Astrocyte of the spinal cord (primary cell): ENCODE measurements around the gene TMEM154.

Source experiments
- DNase-seq: peaks from one replicate; pipeline ENCODE4 v3.0.0; 2011; ENCODE audit warnings: low read depth, low spot score
- H3K4me3 ChIP-seq: 2 replicates; pipeline ENCODE4 v1.5.1; 2011; ENCODE audit warnings: low read depth, mild to moderate bottlenecking, low read length, moderate library complexity
- in situ Hi-C: cut with HindIII; loops from 2 replicates; pipeline ENCODE4 v1.10.0; 2017; ENCODE audit warnings: low sequenced_read_pairs
- TF ChIP-seq, protein P1 (sequence below): IDR thresholded peaks from 2 replicates; pipeline ENCODE4 v1.5.1; 2012; ENCODE audit warnings: low read depth, mild to moderate bottlenecking, low read length, inconsistent platforms

The TMEM154 gene

DNA sequence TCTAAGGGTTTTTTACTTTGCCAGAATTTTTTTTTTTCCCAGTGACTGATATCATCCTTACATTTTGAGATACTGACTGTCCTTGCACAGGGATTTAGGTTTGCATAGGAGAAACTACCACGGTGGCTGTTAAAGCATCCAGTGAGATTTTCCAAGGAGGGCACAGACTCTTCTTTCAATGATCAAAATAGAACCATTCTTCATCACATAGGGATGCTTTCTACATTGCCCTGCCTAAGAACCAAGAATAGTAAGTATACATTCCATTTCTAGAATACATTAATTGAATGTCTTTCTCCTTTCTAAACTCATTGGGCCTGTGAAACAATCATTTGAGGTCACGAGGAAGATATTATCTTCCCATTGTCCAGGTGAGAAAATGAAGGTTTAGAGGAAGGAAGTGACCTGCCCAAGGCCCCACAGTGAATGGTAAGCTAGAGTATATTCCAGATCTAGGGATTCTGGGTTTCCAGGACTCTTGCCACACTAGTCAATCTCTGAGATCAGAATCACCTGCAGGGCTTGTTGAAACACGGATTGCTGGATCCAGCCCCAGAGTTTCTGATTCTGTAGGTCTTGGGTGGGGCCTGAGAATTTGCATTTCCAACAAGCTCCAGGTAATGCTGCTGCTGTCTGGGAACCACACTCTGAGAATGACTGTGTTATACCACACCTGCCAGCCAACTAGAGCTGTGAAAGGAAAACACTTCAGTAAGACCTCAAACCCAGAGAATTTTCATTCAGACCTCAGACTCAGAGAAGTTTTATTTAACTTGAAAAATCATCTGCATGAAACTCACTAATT lies 17.7 kb upstream of the TMEM154 start:
- no peak overlapping the region for H3K4me3 ChIP-seq
- in situ Hi-C loops: no loop called here
- TF ChIP-seq, protein P1, sequence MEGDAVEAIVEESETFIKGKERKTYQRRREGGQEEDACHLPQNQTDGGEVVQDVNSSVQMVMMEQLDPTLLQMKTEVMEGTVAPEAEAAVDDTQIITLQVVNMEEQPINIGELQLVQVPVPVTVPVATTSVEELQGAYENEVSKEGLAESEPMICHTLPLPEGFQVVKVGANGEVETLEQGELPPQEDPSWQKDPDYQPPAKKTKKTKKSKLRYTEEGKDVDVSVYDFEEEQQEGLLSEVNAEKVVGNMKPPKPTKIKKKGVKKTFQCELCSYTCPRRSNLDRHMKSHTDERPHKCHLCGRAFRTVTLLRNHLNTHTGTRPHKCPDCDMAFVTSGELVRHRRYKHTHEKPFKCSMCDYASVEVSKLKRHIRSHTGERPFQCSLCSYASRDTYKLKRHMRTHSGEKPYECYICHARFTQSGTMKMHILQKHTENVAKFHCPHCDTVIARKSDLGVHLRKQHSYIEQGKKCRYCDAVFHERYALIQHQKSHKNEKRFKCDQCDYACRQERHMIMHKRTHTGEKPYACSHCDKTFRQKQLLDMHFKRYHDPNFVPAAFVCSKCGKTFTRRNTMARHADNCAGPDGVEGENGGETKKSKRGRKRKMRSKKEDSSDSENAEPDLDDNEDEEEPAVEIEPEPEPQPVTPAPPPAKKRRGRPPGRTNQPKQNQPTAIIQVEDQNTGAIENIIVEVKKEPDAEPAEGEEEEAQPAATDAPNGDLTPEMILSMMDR: no peak
- DNase-seq: no peak

DNA sequence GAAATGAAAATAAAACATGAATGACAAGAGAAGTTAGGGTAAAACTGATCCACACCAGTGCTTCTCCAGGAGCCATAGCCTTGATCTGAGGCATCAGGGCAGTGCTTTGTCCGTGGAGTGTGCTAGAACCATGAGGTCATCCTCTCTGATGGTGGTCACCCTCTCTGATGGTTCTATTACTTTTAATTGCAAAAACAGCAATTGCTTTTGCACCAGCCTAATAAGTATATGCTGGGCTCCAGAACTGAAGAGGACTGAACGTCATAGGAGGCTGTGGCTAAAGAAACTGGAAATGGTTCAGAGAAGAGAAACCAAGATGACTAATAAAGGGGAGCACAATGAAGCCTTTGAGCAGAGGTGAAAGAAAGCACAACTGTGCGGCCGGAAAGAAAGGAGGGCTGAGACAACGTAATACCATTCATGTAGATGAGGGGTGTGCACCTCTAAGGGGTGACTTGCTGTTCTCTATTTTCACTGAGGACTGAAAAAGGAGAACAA lies 17.0 kb upstream of the TMEM154 start:
- DNase-seq: peak; percentile 96
- TF ChIP-seq, protein P1: no peak
- in situ Hi-C loops: no loop called here
- no peak overlapping the region for H3K4me3 ChIP-seq

DNA sequence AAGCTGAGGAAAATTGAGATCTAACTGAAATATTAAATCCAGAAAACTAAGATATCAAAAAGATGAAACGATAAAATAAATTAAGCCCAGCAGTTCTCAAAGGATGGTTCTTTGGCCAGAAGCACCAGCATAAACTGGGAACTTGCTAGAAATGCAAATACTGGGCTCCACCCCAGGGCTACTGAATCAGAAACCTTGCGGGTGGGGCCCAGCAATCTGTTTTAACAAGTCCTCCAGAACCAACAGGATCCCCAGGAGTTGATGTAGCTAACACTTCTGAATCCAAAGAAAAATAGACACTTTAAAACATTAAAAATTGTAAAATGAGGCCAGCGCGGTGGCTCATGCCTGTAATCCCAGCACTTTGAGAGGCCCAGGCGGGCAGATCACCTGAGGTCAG lies 14.1 kb upstream of the TMEM154 start:
- in situ Hi-C loops: no loop called here
- DNase-seq: no peak
- TF ChIP-seq, protein P1: no peak
- no peak overlapping the region for H3K4me3 ChIP-seq

DNA sequence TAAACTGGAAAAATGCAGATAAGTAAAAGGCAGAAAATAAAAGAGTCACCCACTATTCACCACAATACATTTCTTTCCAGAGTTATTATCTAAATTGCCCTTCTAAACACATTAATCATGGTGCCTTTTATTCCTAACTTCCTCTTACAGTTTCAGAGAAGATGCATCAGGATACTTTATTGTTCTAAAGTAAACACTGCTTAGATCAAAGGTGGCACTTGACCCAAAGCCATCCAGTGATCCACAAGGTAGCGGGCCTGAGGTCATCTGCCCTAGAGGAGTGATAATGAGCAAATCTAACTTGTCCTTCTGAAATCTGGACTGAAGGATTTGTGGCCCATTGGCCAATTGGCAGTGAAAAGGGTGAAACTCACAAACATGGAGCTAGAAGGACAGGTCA lies 12.0 kb upstream of the TMEM154 start:
- DNase-seq: no peak
- no peak overlapping the region for H3K4me3 ChIP-seq
- in situ Hi-C loops: no loop called here
- TF ChIP-seq, protein P1: no peak

GRCh38 chr4:152690706-152691651 lies 11.2 kb upstream of the TMEM154 start:
- no peak for DNase-seq
- TF ChIP-seq, protein P1: no peak
- in situ Hi-C loops: no loop called here
- H3K4me3 ChIP-seq: no peak overlapping the region

DNA sequence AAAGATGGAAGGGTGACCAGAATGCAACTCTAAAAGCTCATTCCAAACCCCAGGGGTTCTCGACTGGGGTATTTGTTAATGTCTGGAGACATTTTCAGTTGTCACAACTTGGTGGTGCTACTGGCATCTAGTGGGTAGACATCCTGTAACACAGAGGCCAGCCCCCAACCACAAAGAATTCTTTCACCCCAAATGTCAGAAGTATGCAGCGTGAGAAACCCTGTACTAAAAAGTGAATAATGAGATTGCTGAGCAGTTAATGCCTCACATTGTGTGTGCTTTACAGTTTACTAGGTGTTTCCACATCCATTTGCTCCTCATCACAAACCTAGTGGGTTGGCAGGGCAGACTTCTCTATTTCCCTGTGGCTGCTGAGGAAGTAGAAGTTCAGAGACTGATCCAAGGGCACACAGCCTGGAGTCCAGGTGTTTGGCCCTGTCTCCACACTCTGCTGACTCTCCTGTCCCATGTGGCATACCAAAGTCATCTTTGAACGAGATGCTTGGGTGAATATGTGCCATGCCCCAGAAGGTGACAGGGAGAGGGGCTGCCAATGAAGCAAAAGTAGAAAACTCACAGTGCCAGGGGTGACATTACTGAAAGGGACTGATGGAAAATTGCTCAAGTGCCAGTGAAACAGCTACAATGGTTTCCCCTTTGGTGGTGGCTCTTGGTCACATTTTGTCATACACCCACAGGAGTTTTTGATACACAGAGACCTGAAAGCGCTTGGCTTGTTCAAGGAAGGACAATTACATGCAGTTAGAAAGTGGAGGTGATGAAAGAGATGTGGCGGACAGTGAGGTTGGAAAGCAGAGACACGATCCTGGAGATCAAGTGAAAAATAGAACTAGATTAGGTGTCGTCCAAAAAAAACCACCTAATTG lies 10.1 kb upstream of the TMEM154 start:
- DNase-seq: no peak
- H3K4me3 ChIP-seq: no peak overlapping the region
- in situ Hi-C loops: no loop called here
- TF ChIP-seq, protein P1: no peak
